Motor neuron (in vitro differentiated cells): Measurements from ENCODE around the gene NEURL3. TPM values are rescaled to one million over a fixed set of nuclear protein-coding genes. Genes with fewer than 3 reads are reported as not detected.
"Not testable (repeated sequence)": the region's sequence is repeated elsewhere in the genome, so short reads cannot be mapped to it uniquely, and the experiment has no call there.

Experiments
- ATAC-seq, 8 experiments: fragments of 200-7000 bp; cut with Tn5 transposase; replicated peaks in 6 of 8; 2 replicates each; pipeline ENCODE4 v1.8.0; 2021; ENCODE audit warnings: mild to moderate bottlenecking in 8 of 8, moderate library complexity in 8 of 8
- H3K27ac ChIP-seq, 2 donors: fragments of 250-450 bp; sonication (Bioruptor Pico); 2 replicates each; pipeline ENCODE4 v1.9.0; 2021; ENCODE audit warnings: antibody characterized with exemption in 2 of 2, mild to moderate bottlenecking in 2 of 2, moderate library complexity in 1 of 2
- H3K4me1 ChIP-seq, 2 donors: fragments of 250-450 bp; sonication (Bioruptor Pico); replicated peaks in 1 of 2; 2 replicates each; pipeline ENCODE4 v1.6.1; 2021; ENCODE audit warnings: antibody characterized with exemption in 2 of 2, mild to moderate bottlenecking in 2 of 2, moderate library complexity in 1 of 2
- H3K4me3 ChIP-seq, 5 donors: fragments of 250-450 bp; sonication (Bioruptor Pico); 2 replicates each; pipeline ENCODE4 v1.9.0; 2021; ENCODE audit warnings: antibody characterized with exemption in 5 of 5, mild to moderate bottlenecking in 5 of 5, moderate library complexity in 4 of 5
- WGBS, 10 experiments: fragments of 450-650 bp; shearing (Covaris generic); methylation state at CpG; one replicate each; pipeline ENCODE4 v1.0.0; 2022; 5-methylcytosine and 5-hydroxymethylcytosine counted together
- in situ Hi-C, 9 experiments: fragments of 400-800 bp; cut with MboI; loops; one replicate each; pipeline ENCODE4 v1.15.0; 2021; ENCODE audit warnings: low sequenced_read_pairs in 9 of 9, low pct_unique_long_range_greater_than_20kb in 2 of 9; ENCODE audit not compliant: unreplicated experiment in 9 of 9
- total RNA-seq, 8 experiments: library from RNA; unstranded; fragments of 300-600 nt; gene quantifications; 2 replicates each; pipeline versions ENCODE4 v1.2.3 to v1.2.4, GENCODE V29; 2022

The NEURL3 gene
- total RNA-seq, 8 experiments from 2014 or later: 0.13 to 0.52 (median 0.17) TPM; not detected in 4

DNA sequence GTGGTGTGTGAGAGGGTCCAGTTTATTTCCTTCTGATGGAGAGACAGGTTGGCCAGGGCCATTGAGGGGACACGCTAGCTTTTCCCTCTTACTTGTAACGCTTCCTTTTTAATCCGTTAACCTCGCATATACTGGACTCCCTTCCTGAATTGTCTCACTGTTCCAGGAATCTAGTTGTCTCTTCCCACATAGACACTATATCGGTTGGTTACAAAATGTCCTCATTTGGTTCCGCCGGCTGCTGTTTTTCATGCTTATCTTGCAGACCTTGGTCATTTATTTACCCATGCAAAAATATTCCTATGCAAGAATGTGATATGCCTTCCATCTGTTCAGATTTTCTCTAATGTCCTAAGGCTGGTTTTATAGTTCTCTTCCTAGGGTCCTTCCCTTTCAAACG lies 35.0 kb downstream of the NEURL3 start:
- ATAC-seq: peak in 2 of 8 experiments; percentile 41 to 83
- Histone ChIP-seq H3K4me3 (no peak overlapping the region), H3K4me1 (no peaks in the 10 kb centered on the region), H3K27ac (no peak overlapping the region)
- WGBS, 10 experiments: 51 to 96% (median 82%) methylated on average over 2 to 8 of the region's 8 CpGs
- in situ Hi-C loops: no loop called here

DNA sequence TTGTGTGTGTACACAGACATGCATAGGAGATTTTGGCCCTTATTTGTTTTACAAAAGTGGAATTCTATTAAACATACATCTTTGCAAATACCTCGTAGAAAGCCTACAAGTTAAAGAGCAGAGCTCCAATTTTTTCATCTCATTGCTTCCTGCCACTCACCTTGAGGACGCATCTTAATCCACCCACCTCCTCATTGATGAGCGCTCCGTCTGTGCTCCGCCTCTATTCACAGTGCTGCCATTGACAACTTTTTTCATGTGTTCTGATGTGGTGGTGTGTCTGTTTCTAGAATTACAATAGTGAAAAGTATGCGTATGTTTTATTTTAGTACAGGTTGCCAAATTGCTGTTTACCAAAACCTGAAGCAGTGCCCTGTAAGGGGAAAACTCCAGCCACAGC lies 36.3 kb downstream of the NEURL3 start:
- Histone ChIP-seq H3K27ac (no peak overlapping the region), H3K4me1 (no peaks in the 10 kb centered on the region), H3K4me3 (no peak overlapping the region)
- 41 to 100% (median 73%) methylated on average over 2 to 6 of the region's 6 CpGs; no CpG with 5 or more reads in 2 of the 10 experiments for WGBS, 10 experiments
- ATAC-seq: no peak
- in situ Hi-C loops: no loop called here

DNA sequence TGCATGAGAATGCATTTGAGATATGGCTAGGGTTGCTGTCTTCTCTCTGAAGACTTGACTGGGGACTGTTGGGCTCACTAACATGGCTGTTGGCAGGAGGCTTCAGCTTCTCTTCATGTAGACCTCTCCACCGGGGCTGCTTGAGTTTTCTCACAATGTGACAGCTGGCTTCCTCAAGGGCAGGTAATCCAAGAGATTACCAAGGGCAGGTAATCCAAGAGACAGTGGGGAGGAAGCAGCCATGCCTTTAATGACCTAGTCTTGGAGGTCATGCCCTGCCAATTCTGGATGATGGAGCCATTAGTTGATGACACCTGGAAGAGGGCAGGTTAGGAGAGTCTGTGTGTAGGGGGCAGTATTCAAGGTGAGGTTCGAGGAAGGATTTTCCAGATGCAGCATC lies 40.5 kb downstream of the NEURL3 start:
- 17 to 88% (median 82%) methylated on average over 1 to 2 of the region's 2 CpGs; no CpG with 5 or more reads in 6 of the 10 experiments for WGBS, 10 experiments
- no peak overlapping the region for H3K27ac ChIP-seq
- H3K4me3 ChIP-seq: no peak overlapping the region
- H3K4me1 ChIP-seq: no peaks in the 10 kb centered on the region
- ATAC-seq: no peak
- in situ Hi-C loops: no loop called here

DNA sequence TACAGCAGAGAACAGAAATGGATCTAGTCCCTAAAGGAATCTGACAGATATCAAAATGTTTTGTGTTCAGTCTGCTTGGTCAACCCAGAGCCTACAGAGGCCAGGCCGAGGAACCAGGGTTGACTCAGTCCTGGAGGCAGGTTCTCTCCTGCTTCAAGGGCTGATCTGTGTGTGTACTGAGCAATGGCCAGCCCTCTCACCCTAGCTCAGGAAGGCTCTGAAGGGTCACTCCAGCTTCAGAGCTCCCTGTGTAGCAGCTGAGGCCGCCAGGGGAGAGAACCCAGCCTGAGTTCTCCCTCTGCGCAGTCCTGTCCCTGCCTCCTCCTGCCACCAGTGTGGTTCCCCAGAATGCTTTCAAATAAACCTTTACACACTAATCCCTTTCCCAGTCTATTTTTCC lies 41.1 kb downstream of the NEURL3 start:
- no peak for ATAC-seq
- in situ Hi-C loops: no loop called here
- Histone ChIP-seq H3K27ac (no peak overlapping the region), H3K4me1 (no peaks in the 10 kb centered on the region), H3K4me3 (no peak overlapping the region)
- 0 to 88% (median 69%) methylated on average over 1 to 3 of the region's 3 CpGs; no CpG with 5 or more reads in 4 of the 10 experiments for WGBS, 10 experiments

DNA sequence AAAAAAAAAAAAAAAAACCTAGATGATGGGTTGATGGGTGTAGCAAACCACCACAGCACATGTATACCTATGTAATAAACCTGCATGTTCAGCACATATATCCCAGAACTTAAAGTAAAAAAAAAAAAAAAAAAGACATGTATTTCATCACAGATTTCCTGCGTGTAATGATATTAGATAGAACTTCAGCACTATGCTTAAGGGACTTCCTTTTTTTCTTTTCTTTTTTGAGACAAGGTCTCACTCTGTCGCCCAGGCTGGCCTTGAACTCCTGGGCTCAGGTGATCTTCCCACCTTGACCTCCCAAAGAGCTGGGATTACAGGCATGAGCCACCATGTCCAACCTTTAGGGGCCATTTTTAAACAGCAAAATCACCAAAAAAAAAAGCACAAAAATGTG lies 42.0 kb downstream of the NEURL3 start:
- WGBS, 10 experiments: 24 to 100% (median 85%) methylated on average over 1 to 2 of the region's 2 CpGs; no CpG with 5 or more reads in 1 of the 10 experiments
- in situ Hi-C loops: no loop called here
- Histone ChIP-seq H3K4me3 (no peak overlapping the region), H3K27ac (no peak overlapping the region), H3K4me1 (no peaks in the 10 kb centered on the region)
- no peak for ATAC-seq

DNA sequence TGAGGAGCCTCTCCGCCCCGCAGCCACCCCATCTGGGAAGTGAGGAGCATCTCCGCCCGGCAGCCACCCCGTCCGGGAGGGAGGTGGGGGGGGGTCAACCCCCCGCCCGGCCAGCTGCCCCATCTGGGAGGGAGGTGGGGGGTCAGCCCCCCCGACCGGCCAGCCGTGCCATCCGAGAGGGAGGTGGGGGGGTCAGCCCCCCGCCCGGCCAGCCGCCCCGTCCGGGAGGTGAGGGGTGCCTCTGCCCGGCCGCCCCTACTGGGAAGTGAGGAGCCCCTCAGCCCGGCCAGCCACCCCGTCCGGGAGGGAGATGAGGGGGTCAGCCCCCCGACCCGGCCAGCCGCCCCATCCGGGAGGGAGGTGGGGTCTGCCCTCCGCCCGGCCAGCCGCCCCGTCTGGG lies 43.5 kb downstream of the NEURL3 start:
- WGBS, 10 experiments: no CpG with 5 or more reads among the region's 30 CpGs
- H3K4me3 ChIP-seq, ATAC-seq, in situ Hi-C loops, H3K27ac ChIP-seq, H3K4me1 ChIP-seq: not testable (repeated sequence)

DNA sequence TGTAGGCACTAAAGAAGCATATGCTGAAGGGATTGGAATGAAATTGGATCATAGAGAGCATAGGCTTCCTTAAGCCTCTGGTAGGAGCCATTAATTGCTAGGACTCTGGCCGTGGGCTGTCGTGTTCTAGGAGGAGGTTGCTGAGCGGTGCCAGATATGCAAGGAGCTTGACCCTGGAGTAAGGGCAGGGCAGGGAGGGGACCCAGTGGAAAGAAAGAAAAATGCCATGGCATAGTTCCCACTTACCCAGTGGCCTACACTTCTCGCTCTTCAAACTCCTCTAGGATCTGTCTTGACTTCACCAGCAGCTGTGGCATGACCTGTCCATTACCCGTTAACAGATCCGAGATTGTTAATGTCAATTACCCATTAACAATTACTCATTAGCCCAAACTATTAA lies 53.1 kb downstream of the NEURL3 start:
- no peak overlapping the region for H3K4me3 ChIP-seq
- no peak overlapping the region for H3K27ac ChIP-seq
- H3K4me1 ChIP-seq: no peaks in the 10 kb centered on the region
- in situ Hi-C loops: no loop called here
- WGBS, 10 experiments: 27 to 93% (median 50%) methylated on average over 1 to 5 of the region's 6 CpGs; no CpG with 5 or more reads in 3 of the 10 experiments
- peak in 2 of 8 experiments; percentile 59 to 86 for ATAC-seq

DNA sequence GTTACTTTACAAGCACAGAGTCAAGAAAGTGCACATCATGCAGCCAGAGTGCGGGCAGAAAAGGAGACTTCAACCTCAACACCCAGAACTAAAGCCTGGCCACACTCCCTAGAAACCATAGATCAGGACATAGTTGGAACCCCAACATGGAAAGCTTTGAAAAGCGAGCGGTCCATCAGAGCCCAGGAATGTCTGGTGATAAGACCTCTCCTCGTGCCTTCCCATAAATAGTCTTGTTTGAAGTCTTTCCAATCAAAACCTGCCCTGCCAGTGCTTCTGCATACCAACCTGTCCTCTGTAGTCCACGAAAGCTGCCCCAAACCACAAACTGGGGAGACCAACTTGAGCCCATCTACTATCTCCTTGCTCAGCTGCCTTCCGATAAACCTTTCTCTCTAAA lies 55.5 kb downstream of the NEURL3 start:
- 50 to 100% (median 74%) methylated on average over 1 to 6 of the region's 6 CpGs for WGBS, 10 experiments
- Histone ChIP-seq H3K4me3 (no peak overlapping the region), H3K4me1 (no peaks in the 10 kb centered on the region), H3K27ac (no peak overlapping the region)
- ATAC-seq: no peak
- in situ Hi-C loops: no loop called here

DNA sequence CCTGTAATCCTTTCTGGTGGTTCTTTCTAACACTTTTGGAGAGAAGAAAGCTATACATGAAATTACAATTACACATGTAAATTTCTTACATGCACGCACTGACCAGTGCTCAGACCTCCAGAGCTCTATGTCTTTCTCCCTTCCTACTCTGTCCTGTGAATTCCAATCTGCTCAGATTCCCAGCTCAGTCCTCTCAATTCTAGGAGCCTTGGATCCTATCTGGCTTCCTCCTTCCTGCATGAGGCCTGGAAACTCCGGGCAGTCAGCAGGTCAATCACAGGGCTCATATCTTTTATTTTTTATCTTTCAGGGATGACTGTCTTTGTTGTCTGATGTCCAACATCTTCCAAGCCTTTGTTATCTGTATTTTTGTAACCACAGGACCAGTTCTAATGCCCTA lies 56.0 kb downstream of the NEURL3 start:
- in situ Hi-C loops: no loop called here
- no peak overlapping the region for H3K4me3 ChIP-seq
- no peak overlapping the region for H3K27ac ChIP-seq
- ATAC-seq: no peak
- 40 to 100% (median 80%) methylated on average over 1 to 2 of the region's 2 CpGs; no CpG with 5 or more reads in 1 of the 10 experiments for WGBS, 10 experiments
- no peaks in the 10 kb centered on the region for H3K4me1 ChIP-seq

DNA sequence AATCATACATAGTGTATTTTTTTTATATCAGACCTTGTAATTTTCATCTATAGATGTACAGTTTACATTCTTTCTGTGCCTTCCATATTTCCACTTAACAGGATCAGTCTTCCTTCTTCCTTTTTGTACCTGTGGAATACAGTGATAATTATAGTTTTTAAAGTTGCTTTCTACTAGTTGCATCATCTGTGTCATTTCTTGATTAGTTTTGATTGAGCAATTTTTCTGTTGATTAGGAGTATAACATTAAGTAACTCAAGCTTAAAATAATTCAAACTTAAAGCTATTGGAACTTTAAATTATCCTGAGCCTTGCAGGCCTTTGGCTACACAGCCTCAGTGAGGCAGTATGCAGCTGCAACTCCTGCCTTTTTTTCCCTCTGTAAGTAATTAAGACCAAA lies 57.4 kb downstream of the NEURL3 start:
- in situ Hi-C loops: no loop called here
- H3K4me1 ChIP-seq: no peaks in the 10 kb centered on the region
- no peak overlapping the region for H3K27ac ChIP-seq
- no peak overlapping the region for H3K4me3 ChIP-seq
- ATAC-seq: no peak

Other genes with a start within 250 kb of the NEURL3 start
- 10 to 100 TPM; 14.7 to 26.4 (median 19.7) TPM for gene TMEM127, start 239.4 kb downstream of the NEURL3 start, total RNA-seq
- 10 to 100 TPM; 57.4 to 75.2 (median 64.6) TPM for gene CIAO1, start 239.1 kb downstream of the NEURL3 start, total RNA-seq
- gene SNRNP200, start 199.8 kb downstream of the NEURL3 start, total RNA-seq: 100 to 1,000 TPM in 4 of 8 experiments, 10 to 100 TPM in 4; 50.1 to 150 (median 97.9) TPM
- gene ITPRIPL1, start 180.0 kb downstream of the NEURL3 start, total RNA-seq: 1 to 10 TPM in 4 of 8 experiments, under 1 TPM in 4; 0.11 to 7.8 (median 1.2) TPM
- gene NCAPH, start 169.6 kb downstream of the NEURL3 start, total RNA-seq: 10 to 100 TPM in 3 of 8 experiments, 1 to 10 TPM in 2, under 1 TPM in 3; 0.71 to 36.3 (median 1.5) TPM
- gene ARID5A, start 31.4 kb upstream of the NEURL3 start, total RNA-seq: 10 to 100 TPM in 1 of 8 experiments, 1 to 10 TPM in 7; 1.5 to 24.0 (median 3.0) TPM
- 10 to 100 TPM; 19.1 to 60.1 (median 41.6) TPM for gene KANSL3, start 133.0 kb upstream of the NEURL3 start, total RNA-seq
- under 1 TPM; 0.07 to 0.73 (median 0.31) TPM for gene FER1L5, start 137.4 kb upstream of the NEURL3 start, total RNA-seq
- gene LMAN2L, start 234.7 kb upstream of the NEURL3 start, total RNA-seq: 10 to 100 TPM; 13.2 to 54.0 (median 18.4) TPM